ENCODE data around the gene CDH4. TPM values are rescaled to one million over a fixed set of nuclear protein-coding genes. Genes with fewer than 3 reads are reported as not detected.
"Not testable (repeated sequence)": the region's sequence is repeated elsewhere in the genome, so short reads cannot be mapped to it uniquely, and the experiment has no call there.

Gene CDH4
- total RNA-seq, 1 donor from 2014 or later, result 0.08 TPM

DNA sequence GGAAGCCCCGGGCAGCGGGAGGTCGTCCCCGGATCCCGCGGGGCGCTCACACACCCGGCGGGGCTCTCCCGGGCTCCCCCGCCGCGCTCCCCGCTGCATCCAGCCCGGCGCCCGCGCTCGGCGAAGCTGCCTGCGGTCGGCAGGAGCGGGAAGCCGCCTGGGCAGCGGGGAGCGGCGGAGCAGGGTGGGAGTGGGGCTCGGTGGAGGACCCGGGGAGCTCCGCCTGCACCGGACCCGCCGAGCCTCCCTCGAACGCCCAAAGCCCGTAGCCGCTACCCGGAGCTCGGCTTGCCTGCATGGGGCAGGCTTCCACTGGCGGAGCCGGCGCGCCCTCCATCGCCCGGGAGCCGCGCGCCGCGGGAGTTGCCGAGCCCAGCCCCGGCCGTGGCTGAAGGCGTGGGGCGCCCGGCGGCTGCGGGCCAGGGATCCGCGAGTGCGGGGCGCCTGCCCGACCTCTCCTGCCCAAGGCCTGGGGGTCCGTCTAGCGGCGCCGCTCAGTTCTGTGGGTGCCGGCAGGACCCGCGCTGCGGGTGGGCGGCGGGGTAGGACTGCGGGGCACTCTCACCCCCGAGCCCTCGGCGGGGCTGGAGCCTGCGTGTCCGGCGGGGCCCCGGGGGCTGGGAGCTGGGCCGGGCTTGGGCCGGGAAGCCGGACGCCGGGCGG, 671 bp downstream of the CDH4 start:
- peak; percentile 36 for ATAC-seq
- no peak for DNase-seq (ENCODE audit: missing footprints)
- intact Hi-C loops (cut with DNase I), result no loop called here

DNA sequence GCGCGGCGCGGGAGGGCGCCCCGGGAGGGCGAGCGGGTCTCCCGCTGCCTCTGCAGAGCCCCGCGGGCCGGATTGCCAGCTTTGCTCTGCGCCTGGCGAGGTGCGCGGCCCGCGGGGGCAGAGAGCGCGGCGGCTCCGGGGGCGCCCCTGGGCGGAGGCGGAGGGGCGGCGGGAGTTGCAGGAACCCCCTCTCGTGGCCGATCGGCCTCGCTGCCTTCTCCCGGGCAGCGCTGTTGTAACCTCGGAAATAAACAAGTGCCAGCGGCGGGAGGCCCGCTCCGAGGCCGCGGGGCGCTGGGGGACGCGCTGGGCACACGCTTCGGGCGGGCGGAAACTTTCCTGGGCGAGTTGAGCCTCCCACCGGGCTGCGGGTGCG, 1.2 kb downstream of the CDH4 start:
- intact Hi-C loops (cut with DNase I), result no loop called here
- DNase-seq (ENCODE audit: missing footprints) (no peak), ATAC-seq (peak; percentile 35)

DNA sequence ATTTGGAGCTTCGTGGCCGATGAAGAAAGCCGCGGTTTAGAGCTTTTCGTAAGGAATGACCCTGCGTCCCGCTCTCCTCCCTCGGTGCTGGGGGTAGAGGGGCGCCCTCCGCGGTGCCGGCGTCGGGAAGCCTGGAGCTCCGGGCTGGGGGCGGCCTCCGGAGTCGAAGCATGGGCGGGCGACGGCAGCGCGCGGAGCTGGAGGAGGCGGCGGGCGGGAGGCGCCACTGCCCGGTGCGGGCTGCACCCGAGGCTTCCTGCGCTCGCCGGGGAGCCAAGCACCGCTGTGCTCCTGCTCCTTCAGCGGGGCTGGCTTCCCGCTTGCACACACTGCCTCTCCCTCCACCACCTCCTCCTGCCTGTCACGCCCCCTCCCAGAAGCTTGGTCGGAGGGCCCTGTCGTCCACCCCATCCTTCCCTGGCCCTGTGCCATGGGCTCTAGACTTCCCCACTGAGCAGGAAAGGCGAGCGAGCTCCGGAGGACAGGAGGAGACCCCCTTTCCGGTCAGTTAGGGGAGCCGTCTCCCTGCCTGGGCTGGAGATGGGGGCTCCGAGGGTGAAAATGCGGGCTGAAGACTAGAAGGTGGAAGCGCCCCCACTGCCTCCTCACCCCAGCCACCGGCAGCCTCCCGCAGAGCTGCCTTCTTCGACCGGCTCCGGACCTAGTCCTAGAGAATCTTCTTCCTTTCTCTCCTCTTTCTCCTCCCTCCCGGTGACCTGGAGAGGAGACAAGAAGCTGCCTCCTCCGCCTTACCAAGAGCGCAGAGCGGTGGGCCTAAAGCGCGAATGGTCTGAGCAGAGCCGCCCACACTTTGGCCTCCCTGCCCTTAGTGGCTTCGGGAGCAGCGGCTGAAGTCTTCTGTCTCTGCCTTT, 1.8 kb downstream of the CDH4 start:
- peak; percentile 26 for ATAC-seq

DNA sequence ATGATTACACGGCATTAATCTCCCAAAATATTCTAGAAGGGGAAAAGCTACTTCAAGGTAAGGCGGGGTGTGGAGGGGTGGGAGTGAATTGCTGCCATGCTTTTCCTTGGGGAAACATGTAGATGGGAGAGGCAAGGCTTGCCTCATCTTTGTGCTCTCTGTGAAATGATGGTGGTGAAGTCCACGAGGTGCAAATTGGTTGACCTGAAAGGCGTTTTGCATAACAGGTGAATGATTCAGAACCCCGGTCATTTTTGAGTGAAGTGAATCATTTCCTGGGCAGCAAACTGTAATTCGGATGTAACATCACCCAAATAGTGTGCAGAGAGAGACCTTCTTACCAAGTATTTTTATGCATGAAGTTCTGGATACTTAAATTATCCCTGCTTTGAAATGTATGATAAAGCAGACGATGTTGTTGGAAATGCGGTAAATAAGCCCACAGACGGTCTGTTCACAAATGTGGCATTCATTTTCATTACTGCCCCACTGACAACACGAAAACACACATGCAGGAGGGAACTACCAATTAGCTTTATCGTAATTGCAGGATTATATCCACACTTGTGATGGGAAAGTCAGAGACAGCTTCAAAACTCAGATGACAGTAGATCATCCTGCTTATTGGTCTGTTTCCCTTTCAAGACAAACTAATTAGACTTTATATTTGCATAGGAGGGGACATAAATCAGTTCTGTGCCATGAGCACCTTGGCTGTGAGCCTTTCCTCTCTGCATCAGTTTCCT, 3.0 kb downstream of the CDH4 start:
- ATAC-seq, result no peak
- intact Hi-C loops (cut with DNase I), result no loop called here
- no peak for DNase-seq (ENCODE audit: missing footprints)

More for the DNA sequence above, 1.8 kb downstream of the CDH4 start:
- DNase-seq (ENCODE audit: missing footprints), result no peak
- intact Hi-C loops (cut with DNase I), result no loop called here

DNA sequence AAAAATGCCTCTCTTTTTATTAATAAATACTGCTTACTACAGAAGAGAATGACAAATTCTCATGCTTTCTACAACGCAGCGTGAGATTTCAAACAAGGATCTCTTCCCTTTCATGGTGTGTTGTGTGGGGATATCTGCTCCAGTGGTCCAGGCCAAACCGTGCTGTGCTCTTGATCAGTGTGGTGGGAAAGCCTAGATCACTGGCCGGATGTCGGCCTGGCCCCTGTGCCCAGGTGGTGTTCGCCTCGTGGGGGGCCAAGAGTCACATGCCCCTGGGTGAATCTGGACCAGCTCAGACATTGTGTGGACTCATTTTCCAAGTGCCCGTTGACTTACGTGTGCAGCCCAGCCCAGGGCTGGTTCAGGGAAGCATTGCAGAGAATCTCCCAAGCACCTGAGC, 4.3 kb downstream of the CDH4 start:
- intact Hi-C loops (cut with DNase I), result no loop called here
- DNase-seq (ENCODE audit: missing footprints) (no peak), ATAC-seq (no peak)

DNA sequence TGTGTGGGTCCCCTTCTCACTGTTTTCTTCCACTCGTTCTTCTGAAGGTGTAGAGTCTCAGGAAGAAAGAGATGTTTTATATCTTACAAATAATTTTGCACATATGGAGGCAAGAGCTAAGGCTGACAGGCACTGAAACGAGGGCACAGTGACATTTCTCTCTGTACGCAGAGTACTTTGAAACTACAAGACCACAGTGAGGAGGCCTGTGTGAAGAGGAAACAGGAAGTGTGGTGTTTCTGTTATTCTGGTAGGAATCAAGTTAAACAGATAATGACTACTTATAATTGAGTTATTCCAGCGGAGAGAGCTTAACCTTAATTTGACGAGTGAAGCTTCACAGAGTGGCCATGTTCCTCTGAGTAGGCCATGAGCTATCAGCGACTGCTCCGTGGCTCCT, 4.8 kb downstream of the CDH4 start:
- DNase-seq (ENCODE audit: missing footprints) (no peak), ATAC-seq (no peak)
- intact Hi-C loops (cut with DNase I), result no loop called here

DNA sequence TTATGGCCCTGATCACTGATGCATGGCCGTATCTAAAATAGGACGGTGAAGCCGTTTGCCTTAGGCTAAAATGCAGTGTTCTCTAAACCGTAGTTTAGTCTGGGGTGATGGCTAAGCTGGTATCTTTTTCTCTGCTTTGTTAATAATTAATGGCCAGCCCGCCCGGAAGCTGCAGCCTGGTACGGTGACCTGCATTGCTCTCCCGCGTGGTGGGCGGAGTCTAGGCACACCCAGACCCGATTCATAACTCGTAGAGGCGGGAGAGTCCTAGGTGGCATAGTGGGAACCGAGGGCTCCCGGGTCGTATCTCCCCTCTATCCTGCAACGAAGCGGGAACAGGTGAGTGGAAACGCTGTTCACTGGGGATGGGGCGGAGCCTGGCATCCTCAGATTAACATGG, 5.5 kb downstream of the CDH4 start:
- no peak for ATAC-seq
- intact Hi-C loops (cut with DNase I), result no loop called here
- DNase-seq (ENCODE audit: missing footprints), result no peak

DNA sequence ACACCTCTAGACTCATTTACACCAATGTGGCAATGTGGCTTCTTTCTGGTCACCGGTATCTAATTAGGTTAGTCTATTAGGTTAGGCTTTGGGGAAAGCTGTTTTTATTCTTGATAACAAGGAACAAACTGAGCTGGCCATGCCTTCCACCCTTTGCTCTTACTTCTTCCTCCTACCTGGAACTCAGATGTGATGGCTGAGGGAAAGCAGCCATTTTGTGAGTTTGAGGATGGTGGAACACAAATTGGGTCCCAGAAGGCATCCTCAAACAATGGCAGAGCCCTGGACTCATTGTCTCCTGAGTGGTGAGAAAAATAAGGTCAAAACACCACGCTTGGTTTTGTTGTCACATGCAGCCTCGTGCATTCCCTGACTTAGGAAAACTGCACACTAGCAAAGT, 7.7 kb downstream of the CDH4 start:
- no peak for DNase-seq (ENCODE audit: missing footprints)
- ATAC-seq, result no peak
- intact Hi-C loops (cut with DNase I), result no loop called here

DNA sequence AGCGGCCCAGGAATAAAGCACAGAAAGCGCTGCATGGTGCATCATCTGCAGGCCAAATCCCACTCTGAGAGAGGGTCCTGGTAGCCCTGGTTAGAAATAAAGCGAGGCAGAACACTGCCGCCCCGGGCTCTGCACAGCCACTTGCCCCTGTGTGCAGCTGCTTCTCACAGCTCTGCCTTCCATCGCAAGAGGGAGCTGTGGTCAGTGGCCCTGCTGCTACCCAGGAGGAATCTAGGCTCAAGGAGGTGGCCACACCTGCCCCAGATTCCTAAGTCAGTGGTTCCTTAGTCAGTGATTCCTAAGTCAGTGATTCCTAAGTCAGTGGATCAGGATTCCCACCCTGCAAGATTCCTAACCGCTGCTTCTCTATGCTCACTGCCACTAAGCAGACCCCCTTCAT, 8.8 kb downstream of the CDH4 start:
- intact Hi-C loops (cut with DNase I), result no loop called here
- ATAC-seq, result no peak
- no peak for DNase-seq (ENCODE audit: missing footprints)

DNA sequence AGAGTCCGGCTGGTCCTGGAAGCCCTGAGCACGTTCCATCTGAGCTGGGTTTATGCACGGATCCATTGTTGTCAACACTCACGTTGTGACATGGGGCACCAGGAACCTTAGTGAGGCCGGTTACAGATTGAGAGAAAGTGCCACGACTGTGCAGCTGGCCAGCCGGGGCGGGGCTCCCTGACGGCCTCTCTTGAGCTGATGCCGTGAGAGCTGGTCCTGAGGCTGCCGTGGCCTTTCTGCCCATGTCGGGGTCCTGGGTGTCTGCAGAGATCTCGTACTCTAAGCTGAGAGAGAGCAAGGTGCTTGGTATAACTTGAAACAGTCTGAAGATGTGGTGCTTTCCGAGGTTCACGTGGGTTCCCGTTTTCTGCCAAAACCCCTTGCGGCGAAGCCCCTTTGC, 10.0 kb downstream of the CDH4 start:
- DNase-seq (ENCODE audit: missing footprints) (no peak), ATAC-seq (no peak)
- intact Hi-C loops (cut with DNase I), result no loop called here

DNA sequence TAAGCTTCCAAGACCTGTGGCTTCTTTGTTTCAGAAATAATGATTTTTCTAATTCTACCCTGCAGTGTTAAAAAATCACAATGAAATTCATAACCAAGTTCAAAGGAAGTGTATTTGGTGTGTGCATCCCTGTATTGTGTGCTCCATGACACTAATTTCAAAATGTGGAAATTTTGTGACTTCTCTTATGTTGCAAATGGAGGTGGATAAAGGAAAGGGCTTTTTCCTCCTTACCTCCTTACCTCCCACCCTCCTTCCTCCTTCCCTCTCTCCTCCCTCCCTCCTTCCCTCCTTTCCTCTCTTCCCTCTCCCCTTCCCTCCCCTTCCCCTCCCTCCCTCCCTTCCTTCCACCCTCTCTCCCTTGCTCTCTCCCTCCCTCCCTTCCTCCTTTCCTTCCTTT, 10.5 kb downstream of the CDH4 start:
- ATAC-seq (no peak), DNase-seq (ENCODE audit: missing footprints) (no peak)
- intact Hi-C loops (cut with DNase I), result no loop called here

DNA sequence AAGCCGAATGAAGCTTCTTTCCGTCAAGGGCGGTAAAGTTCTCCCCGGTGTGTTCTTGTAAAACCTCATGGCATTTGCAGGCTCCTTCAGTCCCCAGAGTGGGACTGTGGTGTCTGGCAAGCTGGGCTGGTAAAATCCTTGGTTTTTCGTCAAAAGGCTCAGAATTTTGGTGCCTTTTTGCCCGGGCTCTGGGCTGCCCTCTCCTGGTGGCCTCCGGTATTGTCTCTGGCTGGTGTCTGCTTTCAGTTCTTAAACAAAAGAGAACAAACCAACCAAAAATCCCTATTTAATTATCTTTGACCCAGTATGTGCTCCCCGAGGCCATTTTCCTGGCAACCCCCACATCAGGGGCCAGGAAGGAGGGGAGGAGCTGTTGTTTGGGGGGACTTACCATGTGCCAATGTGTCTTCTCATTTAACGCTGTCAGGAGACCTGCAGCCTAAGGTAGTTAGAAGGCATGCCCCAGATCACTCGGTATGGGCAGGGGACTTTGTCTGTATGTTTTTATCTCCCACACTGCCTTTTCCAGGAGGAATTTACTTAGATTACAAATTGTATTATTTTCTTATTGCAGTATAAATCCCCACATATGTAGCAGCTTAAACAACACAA, 11.1 kb downstream of the CDH4 start:
- intact Hi-C loops (cut with DNase I), result no loop called here

DNA sequence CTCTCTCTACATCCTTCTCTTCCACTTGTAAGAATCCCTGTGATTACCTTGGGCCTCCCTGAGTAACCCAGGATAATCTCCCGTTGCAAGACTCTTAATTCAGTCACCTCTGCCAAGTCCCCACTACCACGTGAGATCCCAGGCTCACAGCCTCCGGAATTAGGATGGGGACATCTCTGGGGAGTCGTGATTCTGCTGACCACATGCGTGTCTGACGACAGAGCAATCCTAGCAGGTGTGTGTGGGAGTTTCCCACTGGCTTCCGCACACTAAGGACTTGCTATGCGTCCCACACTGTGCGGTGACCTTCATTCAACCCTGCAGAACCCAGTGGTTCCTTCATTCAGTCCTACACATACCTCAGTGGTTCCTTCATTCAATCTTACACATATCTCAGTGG, 11.9 kb downstream of the CDH4 start:
- DNase-seq (ENCODE audit: missing footprints), result no peak
- no peak for ATAC-seq
- intact Hi-C loops (cut with DNase I), result no loop called here

More for the DNA sequence above, 11.1 kb downstream of the CDH4 start:
- ATAC-seq (no peak), DNase-seq (ENCODE audit: missing footprints) (no peak)

DNA sequence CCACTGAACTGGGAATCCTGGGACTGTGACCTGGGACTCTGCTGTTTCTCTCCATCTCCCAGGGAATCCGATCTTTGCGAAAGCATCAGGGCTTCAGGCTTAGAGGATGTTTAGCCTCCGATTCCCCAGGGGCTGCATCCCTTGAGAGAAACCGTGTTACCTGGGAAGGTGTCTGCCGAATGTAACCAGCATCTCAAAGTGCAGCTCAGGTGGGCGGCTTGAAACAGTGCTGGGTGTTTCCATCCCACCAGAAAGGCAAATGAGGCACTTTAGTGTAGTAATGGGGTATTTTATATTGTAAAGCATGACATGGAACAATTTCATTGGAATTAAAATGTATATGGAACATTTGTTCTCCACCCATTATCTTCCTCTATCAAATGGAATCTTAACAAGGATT, 15.2 kb downstream of the CDH4 start:
- intact Hi-C loops (cut with DNase I), result no loop called here
- ATAC-seq (no peak), DNase-seq (ENCODE audit: missing footprints) (no peak)

DNA sequence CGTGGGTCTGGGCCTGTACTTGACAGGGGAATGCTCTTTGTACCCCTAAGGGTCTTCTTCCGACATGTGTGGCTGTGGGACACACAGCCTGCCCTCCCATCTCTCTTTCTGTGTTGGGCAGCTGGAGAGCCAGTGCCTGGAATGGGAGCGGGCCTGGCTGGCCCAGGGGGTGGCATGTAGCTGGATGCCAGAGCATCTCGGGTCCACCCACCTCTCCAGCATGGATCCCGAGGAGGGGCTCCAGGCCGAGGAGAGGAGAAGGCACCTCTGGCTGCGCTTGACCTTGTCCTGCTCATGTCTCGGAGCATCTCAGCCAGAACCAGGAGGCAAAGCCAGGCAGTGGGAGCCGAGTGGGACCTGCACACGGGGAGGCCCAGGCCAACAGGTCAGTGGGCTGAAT, 16.0 kb downstream of the CDH4 start:
- no peak for ATAC-seq
- intact Hi-C loops (cut with DNase I), result no loop called here
- no peak for DNase-seq (ENCODE audit: missing footprints)

DNA sequence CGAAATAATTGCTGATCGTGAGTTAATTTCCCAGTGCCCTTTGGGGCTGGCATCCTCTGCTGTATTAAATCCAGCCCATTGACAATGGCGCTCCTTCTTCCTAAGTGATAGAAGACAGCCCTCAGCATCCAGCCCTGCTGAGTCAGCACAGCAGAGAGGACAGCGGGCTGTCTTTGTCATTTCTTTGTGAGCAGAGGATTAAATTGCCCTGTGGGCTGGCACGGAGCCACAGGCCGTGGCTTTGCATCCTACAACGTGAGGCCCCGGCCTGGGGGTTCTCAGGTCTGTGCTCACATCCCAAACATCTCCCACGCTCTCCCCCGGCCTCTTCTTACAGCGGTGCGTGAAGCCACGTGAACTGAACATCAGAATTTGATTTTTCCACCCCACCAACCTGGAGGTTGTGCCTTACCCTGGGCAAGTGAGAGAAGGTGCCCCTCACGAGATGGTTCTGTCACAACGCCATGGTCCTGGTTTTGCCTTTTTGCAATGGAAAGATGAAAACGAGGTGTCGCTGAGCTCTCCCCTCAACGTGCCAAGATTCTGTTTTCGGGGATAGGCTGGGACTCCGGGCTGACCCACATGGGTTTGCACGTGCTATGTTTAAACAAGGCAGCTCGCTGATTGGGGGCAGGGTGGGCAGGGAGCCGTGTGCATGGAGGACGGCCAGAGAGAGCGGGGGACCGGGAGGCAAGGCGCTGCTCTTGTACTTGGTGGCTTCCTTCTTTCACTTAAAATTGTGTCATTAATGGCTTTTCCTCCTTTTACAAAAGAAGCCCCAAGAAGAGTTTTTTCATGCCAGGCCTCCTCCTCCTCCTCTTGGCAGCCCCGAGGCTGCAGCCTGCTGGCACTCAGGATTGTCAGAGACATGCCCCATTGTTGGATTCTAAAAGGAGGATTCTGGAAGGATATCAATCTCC, 19.5 kb downstream of the CDH4 start:
- intact Hi-C loops (cut with DNase I), result no loop called here
- ATAC-seq, result no peak

DNA sequence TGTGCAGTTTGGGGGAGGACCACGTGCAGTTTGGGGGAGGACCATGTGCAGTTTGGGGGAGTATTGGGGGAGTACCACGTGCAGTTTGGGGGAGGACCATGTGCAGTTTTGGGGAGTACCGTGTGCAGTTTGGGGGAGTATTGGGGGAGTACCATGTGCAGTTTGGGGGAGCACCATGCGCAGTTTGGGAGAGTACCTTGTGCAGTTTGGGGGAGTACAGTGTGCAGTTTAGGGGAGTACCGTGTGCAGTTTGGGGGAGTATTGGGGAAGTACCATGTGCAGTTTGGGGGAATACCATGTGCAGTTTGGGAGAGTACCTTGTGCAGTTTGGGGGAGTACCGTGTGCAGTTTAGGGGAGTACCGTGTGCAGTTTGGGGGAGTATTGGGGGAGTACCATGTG, 21.0 kb downstream of the CDH4 start:
- DNase-seq (ENCODE audit: missing footprints); ATAC-seq: not testable (repeated sequence)

More for the DNA sequence above, 19.5 kb downstream of the CDH4 start:
- DNase-seq (ENCODE audit: missing footprints), result no peak

DNA sequence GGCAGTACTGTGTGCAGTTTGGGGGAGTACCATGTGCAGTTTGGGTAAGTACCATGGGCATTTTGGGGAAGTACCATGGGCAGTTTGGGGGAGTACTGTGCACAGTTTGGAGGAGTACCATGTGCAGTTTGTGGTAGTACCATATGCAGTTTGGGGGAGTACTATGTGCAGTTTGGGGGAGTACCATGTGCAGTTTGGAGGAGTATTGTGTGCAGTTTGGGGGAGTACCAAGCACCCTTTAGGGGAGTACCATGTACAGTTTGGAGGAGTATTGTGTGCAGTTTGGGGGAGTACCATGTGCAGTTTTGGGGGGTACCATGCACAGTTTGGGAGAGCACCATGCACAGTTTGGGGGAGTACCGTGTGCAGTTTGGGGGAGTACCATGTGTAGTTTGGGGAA, 21.6 kb downstream of the CDH4 start:
- DNase-seq (ENCODE audit: missing footprints); intact Hi-C loops (cut with DNase I); ATAC-seq: not testable (repeated sequence)

More for the DNA sequence above, 21.0 kb downstream of the CDH4 start:
- intact Hi-C loops (cut with DNase I), result not testable (repeated sequence)

Measured in Right ventricle myocardium inferior (tissue), 1 donor.